Measurements from ENCODE around the gene CAST.

The CAST gene

GRCh38 chr5:96671441-96671840 is 9.3 kb downstream of the CAST start:
- DNase-seq (ENCODE audit: low read depth in 2 of 2) = no peak

- no peak for DNase-seq (ENCODE audit: low read depth in 2 of 2)
Measured at GRCh38 chr5:96673127-96673526, 11.0 kb downstream of the CAST start.

GRCh38 chr5:96675882-96676281 is 13.7 kb downstream of the CAST start:
- no peak for DNase-seq (ENCODE audit: low read depth in 2 of 2)

DNA sequence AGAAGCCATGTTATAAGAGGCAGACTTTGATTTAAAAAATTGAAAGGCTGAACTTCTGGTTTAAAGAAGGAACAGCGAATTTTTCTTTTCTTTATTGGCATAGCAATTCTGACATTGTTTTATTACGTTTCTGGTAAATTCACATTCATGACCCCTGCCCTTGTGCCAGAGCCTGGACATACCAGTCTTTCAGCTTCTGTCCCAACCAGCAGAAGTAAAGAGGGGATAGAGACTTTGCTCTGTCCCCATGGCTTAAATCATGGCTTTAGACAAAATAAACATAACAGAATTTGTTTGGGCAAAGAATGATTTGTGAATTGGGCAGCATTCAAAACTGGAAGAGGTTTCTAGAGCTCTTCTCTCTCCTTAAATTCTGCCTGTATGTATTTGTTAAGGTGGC is 15.3 kb downstream of the CAST start:
- DNase-seq (ENCODE audit: low read depth in 2 of 2) = no peak

- DNase-seq (ENCODE audit: low read depth in 2 of 2) = no peak
Measured at GRCh38 chr5:96679293-96679692, 17.1 kb downstream of the CAST start.

DNA sequence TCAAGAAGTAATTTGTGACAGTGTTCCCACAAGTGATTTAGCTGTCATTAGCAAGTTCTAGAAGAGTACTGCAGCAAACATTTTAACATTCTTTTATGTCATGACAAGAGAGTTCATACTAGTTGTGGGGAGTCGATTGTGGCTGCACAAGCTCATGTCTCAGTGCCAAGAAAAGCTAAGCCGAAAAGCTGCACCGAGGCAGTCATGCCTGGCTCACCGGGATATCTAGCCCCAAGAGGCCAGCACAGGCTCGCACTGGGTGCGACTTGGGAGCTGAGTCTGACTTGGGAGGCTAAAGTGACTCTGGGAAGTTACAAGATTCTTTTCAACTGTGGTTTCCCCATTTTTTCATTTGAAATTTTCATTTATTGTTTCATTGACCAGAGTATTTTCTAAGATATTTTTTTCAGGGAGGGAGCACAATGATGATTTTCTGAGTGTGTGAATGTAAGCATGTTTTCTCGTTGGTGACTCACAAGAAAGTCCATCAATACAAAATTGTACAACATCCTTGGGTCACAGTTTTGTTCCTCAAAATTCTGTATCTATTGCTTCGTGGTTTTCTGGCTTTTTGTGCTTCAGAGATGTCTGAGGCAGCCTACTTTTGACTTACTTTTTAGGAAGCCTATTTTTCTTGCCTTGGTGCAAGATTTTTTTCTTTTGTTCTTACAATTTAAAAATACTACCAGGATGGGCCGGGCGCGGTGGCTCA is 18.7 kb downstream of the CAST start:
- DNase-seq (ENCODE audit: low read depth in 2 of 2) = no peak

- DNase-seq (ENCODE audit: low read depth in 2 of 2) = no peak
Measured at GRCh38 chr5:96683392-96683791, 21.2 kb downstream of the CAST start.

GRCh38 chr5:96683810-96684209 is 21.6 kb downstream of the CAST start:
- DNase-seq (ENCODE audit: low read depth in 2 of 2) = no peak

DNA sequence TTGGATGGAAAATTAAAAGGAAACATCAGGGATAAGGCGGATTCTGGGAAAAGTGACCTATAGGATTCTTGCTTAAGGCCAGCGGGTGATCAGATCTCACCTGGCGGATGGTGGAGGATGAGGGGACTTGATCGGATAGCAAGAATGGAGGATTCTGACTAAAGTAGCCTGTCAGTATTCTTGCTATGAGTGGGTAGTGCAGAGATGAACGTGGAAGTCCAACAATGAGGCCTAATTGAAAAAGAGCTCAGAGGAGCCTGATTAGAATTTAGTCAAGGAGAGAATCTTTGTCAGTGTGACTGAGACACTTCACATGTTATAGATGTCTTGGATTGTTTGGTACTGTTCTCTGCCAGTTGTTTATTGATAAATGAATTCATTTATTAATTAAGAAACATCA is 24.9 kb downstream of the CAST start:
- DNase-seq (ENCODE audit: low read depth in 2 of 2) = no peak

GRCh38 chr5:96687812-96688453 is 25.8 kb downstream of the CAST start:
- DNase-seq (ENCODE audit: low read depth in 2 of 2) = no peak

- no peak for DNase-seq (ENCODE audit: low read depth in 2 of 2)
Measured at GRCh38 chr5:96690861-96691260, 28.7 kb downstream of the CAST start.

GRCh38 chr5:96691503-96692303 is 29.5 kb downstream of the CAST start:
- DNase-seq (ENCODE audit: low read depth in 2 of 2) = peak in 1 of 2 experiments; percentile 37

DNA sequence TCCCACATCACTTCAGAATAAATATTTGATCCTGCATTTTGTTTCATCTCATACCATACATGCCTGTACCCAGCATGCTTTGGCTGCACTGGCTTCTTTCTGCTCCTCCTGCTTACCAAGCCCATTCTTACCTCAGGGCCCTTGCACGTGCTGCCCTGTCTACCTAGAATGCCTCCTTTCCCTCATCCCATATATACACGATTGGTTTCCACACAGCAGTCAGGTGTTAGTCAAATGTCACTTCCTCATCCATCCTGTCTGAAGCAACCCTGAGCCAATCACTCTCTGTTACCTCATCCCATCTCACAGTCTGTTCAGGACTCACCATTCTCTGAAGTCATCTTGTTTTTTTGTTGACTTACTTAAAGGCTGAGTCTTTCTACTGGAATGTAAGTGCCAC is 30.3 kb downstream of the CAST start:
- no peak for DNase-seq (ENCODE audit: low read depth in 2 of 2)

DNA sequence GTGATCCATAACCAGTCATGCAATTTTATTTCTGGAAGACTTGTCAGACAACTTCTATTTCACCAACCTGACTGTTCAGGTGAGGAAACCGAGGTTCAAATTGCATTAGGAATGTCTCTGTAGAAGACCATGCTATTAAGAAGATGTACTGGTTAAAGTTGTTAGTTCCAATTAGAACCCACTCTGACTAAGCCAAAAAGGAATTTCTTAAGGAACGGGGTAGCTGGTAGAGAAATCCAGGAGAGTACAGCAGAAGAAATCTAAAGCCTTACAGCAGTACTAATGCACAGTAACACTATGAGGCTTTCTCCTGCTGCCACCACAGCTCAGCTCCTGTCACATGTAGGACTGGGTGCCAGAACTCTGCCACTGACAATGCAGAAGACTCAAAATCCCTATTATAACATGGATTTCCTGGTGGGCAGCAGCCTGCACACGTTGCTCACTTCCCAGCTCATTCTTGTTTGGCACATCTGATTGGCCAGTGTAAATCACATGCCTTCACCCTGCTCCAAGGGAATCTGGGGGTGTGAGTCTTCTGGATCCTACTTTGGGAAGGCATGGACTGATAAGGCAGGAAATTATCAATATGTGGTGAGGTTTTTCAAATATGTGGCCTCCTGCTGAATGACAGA is 37.1 kb downstream of the CAST start:
- DNase-seq (ENCODE audit: low read depth in 2 of 2) = no peak

- peak; percentile 85 to 89 for DNase-seq (ENCODE audit: low read depth in 2 of 2)
Measured at GRCh38 chr5:96702503-96703383, 40.6 kb downstream of the CAST start.

DNA sequence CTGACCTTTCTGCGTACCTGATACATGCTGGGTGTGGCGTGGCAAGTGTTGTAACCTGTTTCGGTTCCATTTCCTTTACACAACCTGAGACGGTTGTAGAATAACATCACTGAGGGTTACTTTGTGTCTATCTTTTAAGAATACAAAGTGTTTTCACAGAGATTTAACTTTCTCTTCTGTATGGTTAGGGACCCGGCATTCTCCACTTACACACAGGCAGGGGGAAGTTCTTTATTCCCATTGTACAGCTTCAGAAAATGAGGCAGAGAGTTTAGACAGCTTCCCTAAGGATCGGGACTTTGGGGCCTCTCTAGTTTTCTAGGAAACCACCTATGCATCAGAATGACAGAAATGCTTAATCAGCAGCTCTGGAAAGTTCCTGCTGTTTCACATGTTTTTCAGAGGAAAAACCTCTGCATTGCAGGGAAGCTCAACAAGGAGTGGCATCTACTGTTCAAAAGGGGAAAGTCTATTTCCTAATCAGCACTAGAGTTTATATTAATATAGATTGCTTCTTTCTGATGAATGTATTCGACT is 41.3 kb downstream of the CAST start:
- no peak for DNase-seq (ENCODE audit: low read depth in 2 of 2)

DNA sequence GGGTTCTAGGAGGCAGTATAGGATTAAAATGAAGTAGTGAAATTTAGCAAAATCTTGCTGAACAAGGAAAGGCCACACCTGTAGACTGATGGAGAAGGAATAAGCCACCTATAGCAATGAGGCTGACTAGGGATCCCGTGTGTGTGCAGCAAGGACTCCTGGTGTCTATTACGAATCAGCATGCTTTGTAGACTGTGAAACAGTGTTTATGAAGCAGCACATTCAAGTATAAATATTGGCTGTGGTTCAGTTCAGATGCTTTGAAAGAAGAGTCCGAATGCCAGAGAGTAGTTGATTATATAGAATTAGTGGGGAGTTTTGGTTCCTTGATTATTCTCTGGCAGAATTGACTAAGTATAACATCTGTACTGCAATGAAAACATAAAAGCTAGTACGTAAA is 41.8 kb downstream of the CAST start:
- DNase-seq (ENCODE audit: low read depth in 2 of 2) = no peak

DNA sequence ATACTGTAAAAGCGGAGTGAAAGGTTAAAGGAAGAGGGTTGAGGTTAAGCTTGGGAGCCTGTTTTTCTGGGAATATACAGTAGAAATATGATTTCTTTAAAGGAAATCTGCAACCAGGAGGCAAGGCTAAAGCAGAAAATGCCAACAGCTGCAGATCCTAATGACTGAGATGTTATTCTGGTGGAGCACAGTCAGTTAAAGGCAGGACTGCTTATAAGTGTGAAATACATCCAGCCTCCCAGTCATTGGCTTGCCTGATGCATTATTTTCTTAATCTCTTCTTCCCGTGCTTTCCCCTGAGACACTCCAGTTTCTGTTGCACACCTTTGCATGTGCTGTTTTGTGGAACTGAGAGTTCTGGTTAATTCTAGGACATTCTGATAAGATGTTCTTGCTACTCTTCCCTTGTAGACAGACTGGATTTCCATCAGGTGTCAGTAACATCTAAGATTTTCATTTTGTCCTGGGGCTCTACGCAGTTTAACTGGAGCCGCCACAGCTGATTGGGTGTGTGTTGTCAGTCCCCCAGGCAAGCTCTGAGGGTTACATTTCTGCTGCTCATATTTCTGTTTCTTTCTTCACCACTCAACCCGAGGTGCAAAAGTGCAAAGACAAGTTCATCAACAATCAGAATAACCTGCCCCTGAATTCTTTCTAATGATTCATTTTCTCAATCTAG is 44.4 kb downstream of the CAST start:
- DNase-seq (ENCODE audit: low read depth in 2 of 2) = no peak

DNA sequence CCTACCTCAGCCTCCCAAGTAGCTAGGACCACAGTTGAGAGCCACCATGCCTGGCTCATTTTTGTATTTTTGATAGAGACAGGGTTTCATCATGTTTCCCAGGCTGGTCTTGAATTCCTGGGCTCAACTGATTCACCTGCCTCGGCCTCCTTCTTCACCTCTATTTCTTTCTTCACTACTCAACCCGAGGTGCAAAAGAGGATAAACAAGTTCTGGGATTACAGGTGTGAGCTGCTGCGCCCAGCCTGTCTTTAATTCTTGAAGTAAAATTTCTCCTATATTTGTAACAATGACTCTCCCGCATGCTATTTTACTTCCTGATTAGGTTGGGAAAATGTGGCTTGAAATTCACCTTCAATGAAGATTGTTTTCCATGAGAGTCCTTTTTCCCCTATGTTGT is 46.4 kb downstream of the CAST start:
- DNase-seq (ENCODE audit: low read depth in 2 of 2) = no peak

DNA sequence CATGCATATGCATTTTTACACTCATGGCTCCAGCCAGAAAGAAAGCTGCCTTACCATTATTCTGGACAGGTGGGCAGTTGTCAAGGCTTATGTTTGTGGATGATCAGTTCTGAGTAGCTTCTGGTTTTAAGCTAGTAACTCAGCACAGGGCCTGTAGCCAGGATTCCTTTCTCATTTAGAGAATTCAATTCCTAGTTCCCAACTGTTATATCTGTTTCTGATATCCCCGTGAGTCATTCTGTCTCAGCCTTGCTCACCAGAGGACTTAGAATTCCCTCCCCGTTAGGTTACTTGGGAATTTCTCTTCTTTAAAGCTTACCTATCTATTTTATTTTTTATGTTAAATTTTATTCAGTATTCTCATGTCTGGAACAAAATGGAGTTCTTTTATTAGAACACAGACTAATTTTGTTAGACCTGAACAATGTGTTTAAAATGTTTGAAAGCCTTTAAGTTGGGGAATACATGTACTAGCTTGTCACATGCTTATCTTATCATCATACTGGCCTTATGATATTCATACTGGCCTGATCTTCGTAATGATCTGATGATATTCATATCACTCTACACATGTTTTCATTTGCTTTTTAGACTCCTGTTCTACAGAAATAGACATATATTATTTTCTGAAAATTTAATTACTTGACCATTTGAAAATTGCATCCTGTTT is 47.1 kb downstream of the CAST start:
- peak; percentile 47 for DNase-seq (ENCODE audit: low read depth in 2 of 2)

Measured in fibroblast of skin of left quadriceps (primary cell).